Activated CD4-positive, alpha-beta T cell treated with anti-CD3 and anti-CD28 coated beads, Interleukin-2, amount 50 U/mL, for 1 hour (primary cell): ENCODE results near the gene RAD23A.
"Not testable (repeated sequence)": the region's sequence is repeated elsewhere in the genome, so short reads cannot be mapped to it uniquely, and the experiment has no call there.

Source experiments
- DNase-seq: peaks from one replicate; pipeline ENCODE4 v3.0.0-alpha.2; 2020

Gene RAD23A

DNA sequence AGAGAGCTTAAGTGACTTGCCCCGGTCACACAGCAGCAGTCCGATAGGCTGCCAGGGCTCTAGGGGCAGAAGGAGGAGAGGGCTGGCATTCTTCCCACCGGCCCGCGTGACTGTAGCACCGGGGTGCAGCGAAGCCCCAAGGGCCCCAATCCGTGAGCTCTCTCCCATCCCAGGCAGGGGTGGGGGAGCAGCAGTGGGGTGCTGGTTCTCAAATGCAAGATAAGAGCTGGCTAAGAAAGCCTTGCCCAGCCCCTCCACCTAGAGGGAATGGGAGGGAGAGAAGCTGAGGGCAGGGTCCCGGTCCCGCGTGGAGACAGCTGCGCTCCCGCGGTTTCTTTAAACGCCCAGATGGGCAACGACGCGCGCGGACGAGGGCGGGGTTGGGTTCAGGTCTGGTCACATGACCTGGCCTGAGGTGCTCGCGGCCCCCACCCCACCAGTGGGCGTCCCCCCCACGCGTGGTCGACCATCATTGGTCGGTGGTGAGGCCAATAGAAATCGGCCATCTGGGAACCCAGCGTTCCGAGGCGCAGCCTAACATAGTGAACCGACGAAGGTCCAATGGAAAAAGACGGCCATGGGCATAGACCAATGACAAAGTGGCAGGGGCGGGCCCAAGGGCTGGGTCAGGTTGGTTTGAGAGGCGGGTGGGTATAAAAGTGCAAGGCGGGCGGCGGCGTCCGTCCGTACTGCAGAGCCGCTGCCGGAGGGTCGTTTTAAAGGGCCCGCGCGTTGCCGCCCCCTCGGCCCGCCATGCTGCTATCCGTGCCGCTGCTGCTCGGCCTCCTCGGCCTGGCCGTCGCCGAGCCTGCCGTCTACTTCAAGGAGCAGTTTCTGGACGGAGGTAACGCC, 7.5 kb upstream of the RAD23A start, which contains the start of gene CALR:
CALR (plus strand) TSS at position 683 of the 852 bp plus-strand sequence; CDS start at position 754, 71 bp downstream.
- DNase-seq = peak; percentile 99

DNA sequence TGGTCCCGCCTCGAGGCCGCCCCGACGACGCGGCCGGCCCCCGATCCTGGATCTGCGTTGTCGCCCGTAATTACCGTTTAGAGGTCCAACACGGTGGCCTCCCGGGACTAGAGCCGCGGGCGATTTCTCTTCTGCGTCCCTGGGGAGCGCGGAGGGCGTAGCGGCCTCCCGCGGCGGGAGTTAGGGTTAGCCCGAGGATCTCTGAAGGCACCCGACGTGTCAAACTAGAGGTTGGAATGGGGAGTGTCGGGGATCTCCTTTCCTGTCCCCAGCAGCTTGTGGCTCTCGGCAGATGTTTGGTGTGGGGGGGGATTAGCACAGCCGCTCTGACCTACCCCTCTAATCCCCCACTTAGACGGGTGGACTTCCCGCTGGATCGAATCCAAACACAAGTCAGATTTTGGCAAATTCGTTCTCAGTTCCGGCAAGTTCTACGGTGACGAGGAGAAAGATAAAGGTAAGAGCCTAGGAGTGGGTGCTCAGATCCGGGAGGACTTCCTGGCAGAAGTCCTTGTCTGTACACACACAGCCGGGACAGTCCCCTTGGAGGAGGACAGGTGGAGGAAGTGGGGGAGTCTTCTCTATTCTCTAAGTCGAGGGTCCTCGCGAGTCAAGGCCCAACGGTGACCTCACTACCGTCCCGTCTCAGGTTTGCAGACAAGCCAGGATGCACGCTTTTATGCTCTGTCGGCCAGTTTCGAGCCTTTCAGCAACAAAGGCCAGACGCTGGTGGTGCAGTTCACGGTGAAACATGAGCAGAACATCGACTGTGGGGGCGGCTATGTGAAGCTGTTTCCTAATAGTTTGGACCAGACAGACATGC, 6.7 kb upstream of the RAD23A start:
- DNase-seq = peak; percentile 32

DNA sequence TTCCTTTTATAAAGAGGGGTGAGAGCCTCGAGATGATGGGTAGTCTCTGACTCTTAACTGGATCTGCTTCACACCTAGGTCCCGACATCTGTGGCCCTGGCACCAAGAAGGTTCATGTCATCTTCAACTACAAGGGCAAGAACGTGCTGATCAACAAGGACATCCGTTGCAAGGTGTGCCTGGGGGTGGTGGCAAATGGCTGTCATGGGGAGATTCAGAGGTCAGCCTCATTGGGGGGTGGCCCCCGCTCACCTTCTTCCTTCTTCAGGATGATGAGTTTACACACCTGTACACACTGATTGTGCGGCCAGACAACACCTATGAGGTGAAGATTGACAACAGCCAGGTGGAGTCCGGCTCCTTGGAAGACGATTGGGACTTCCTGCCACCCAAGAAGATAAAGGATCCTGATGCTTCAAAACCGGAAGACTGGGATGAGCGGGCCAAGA, 5.7 kb upstream of the RAD23A start:
- DNase-seq = no peak

DNA sequence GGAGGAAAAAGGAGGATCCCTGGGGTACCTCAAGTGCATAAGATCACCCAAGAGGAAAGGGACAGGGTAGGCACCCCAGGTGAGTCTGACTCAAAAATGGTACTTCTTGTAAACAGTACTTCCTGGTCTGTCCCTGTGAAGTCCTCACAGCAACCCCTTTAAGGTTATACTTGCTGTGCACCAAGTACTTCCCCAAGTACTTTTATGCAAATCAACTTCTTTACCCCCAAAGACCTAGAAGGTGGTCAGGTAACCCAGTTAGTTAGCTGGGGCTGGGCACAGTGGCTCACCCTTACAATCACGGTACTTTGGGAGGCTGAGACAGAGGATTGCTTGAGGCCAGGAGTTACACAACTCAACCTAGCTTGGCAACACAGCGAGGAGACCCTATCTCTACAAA, 4.8 kb upstream of the RAD23A start:
- DNase-seq = no peak

DNA sequence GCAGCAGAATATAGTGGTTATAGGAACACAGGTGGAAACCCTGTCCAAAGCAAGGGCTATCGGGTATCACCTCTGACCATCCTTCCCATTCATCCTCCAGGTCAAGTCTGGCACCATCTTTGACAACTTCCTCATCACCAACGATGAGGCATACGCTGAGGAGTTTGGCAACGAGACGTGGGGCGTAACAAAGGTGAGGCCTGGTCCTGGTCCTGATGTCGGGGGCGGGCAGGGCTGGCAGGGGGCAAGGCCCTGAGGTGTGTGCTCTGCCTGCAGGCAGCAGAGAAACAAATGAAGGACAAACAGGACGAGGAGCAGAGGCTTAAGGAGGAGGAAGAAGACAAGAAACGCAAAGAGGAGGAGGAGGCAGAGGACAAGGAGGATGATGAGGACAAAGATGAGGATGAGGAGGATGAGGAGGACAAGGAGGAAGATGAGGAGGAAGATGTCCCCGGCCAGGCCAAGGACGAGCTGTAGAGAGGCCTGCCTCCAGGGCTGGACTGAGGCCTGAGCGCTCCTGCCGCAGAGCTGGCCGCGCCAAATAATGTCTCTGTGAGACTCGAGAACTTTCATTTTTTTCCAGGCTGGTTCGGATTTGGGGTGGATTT, 2.1 kb upstream of the RAD23A start:
- no peak for DNase-seq

DNA sequence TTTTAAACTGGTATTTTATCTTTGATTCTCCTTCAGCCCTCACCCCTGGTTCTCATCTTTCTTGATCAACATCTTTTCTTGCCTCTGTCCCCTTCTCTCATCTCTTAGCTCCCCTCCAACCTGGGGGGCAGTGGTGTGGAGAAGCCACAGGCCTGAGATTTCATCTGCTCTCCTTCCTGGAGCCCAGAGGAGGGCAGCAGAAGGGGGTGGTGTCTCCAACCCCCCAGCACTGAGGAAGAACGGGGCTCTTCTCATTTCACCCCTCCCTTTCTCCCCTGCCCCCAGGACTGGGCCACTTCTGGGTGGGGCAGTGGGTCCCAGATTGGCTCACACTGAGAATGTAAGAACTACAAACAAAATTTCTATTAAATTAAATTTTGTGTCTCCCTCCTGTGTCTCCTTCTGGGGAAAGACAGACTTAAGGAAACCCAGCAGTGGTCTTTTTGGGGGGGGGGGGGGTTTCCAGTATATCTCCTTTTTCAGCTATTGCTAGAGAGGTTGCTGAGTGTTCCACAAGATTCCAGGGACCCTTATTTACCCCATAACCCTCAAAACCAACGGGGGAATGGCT, 1.5 kb upstream of the RAD23A start:
- DNase-seq = no peak

DNA sequence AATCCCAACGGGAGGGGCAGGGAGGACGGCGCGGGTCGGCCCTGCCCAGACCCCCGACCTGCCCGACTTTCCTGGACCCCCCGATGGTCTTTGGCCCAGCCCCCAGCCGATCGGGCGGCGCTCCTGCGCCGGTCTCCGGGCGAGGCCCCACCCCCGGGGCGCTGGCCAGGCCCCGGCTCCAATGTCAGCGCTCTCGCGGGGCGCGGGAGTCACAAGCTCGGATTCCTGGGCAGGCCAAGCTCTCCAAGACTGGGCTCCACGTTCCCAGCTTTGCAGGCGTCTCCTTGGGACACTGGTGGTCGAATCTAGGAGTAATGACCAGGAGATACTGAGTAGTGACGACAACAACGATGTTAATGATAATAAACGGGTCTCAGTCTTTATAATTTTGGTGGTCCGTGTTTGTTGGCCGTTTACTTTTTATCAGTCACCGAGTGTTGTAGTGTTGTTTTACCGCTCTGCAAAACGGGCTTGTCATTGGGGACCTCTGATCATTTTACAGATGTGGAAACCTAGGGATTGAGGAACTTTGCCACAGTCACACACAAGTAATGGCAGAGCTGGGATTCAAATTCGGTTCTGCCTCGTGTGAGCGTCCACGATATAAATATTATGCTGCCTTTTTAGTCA, 545 bp downstream of the RAD23A start:
- DNase-seq = peak; percentile 41

DNA sequence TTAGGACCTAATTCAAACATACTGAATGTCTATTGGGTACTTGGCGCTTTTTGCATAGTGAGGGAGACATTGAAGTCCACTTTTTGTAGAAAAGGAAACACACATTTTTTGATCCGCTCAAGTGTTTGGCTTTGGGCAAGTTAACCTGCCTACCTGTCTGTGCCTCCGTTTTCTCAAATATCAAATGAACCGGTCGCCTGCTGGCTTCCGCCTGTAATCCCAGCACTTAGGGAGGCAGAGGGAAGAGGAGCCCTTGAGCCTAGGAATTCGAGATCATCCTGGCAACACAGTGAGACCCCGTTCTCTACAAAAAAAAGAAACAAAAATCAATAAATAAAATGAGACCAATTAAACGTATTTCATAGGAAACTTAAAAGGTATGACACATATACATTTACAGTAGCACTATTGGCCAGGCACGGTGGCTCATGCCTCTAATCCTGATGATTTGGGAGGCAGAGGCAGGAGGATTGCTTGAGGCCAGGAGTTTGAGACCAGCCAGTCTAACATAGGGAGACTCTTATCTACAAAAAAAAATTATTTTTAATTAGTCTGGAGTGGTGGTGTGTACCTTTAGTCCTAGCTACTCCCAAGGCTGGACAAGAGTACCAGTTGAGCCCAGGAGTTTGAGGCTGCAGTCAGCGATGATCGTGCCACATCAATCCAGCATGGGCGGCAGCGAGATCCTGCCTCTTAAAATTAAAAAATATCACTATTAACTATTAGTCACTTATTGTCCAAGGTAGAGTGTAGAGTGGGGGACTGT, 1.3 kb downstream of the RAD23A start:
- no peak for DNase-seq

DNA sequence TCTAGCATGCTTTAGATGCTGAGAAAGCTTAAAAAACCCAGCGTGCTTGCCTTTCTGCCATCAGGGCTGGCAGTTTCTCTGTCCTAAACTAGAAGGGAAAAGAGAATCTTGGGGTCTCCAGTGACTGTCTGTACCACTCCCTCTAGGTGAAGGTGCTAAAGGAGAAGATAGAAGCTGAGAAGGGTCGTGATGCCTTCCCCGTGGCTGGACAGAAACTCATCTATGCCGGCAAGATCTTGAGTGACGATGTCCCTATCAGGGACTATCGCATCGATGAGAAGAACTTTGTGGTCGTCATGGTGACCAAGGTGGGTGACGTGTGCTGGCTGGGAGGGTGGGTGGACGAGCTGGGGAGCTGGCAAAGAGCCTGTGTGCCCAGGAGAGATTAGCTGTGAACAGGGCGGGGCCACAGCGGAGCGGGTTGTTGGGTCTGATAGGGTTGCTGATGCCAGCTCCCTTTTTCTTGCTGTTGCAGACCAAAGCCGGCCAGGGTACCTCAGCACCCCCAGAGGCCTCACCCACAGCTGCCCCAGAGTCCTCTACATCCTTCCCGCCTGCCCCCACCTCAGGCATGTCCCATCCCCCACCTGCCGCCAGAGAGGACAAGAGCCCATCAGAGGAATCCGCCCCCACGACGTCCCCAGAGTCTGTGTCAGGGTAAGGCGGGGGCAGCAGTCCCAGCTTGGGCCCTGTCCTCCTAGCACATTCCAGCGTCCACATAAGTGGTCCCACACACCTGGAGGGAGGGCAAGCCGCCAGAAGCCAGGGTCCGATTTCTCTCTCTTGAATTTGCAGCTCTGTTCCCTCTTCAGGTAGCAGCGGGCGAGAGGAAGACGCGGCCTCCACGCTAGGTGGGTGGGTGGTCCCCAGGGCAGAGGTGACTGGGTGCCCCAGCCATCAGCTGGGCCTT, 2.3 kb downstream of the RAD23A start:
- DNase-seq = no peak

DNA sequence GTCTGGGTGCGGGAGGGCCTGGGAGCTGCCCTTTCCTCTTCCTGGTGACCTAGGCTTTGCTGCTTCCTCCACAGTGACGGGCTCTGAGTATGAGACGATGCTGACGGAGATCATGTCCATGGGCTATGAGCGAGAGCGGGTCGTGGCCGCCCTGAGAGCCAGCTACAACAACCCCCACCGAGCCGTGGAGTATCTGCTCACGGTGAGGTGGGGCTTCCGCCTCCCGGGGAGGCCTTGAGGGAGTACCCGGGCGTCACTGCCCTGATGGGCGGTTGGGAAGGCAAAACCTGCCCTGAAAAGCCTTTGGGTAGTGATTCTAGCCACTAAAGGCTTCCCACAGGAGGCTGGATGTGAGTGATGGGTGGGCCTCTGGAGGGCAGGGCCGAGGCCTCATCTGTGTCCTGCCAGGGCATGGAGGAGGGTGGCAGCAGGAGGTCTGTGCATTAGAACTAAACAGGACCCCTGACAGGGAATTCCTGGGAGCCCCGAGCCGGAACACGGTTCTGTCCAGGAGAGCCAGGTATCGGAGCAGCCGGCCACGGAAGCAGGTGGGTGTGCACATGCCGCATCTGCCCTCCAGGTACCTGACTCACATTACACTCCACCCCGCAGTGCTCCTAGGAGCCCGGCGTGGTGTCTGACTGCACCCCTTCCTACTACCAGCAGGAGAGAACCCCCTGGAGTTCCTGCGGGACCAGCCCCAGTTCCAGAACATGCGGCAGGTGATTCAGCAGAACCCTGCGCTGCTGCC, 3.1 kb downstream of the RAD23A start:
- DNase-seq = no peak

DNA sequence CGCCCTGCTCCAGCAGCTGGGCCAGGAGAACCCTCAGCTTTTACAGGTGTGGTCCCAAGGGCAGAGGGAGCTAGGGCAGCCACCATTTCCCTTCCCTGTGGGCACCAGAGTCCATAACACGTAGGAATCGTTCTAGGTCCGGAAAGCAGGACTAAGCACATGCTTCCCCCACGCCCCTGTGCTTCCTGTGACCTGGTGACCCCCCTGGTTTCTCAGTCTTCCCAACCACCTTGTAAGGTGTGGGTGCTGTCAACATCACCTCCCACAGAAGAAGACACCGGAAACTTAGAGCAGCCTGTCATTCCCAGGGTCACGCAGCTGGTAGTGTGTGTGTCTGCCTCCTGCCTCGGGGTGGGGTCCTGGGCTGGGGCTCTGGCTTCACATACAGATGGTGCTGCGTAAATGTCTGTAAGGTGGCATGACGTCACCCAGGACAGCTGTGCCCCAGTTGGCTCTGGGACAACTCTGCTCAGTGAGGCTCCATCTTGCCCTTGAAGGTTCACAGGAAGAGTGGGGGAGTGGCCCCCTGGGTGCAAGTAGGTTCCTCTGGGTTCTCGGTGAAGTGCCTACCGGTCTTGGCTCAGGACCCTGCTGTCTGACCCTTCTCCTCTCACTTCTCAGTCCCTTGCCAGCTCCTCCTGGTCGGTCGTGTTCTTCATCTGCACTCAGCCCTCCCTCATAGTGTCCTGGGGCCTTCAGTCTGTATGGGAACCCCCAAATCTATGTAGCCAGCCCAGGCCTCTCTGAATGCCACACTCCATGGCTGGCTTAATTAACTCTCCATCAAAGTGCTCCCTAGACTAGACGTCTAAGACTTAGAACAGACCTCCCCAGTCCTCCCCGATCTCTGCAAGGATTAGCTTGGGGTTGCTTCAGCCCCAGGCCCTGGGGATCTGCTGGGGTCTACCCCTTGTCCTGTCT, 4.0 kb downstream of the RAD23A start:
- DNase-seq = no peak

DNA sequence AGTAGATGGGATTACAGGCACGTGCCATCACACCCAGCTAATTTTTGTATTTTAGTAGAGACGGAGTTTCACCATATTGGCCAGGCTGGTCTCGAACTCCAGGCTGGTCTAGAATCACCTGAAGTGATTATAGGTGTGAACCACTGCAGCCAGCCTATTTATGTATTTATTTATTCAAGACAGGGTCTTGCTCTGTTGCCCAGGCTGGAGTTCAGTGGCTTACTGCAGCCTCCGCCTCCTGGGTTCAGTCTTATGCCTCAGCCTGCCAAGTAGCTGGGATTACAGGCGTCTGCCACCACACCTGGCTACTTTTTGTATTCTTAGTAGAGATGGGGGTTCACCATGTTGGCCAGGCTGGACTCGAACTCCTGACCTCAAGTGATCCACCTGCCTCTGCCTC, 6.4 kb downstream of the RAD23A start:
- DNase-seq = not testable (repeated sequence)

DNA sequence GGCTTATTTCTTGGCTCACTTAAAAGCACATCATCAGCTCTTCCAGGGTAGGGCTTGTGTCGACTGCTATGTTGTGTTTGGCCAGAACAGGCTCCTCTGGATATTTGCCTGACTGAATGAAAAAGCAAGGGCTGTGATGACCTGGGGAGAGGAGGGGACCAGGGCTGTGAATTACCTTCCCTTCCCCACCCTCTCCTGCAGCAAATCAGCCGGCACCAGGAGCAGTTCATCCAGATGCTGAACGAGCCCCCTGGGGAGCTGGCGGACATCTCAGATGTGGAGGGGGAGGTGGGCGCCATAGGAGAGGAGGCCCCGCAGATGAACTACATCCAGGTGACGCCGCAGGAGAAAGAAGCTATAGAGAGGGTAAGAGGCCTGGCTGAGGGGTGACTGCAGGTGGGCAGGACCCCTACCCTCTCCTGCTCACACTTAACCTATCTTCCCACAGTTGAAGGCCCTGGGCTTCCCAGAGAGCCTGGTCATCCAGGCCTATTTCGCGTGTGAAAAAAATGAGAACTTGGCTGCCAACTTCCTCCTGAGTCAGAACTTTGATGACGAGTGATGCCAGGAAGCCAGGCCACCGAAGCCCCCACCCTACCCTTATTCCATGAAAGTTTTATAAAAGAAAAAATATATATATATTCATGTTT, 7.0 kb downstream of the RAD23A start:
- DNase-seq = no peak

DNA sequence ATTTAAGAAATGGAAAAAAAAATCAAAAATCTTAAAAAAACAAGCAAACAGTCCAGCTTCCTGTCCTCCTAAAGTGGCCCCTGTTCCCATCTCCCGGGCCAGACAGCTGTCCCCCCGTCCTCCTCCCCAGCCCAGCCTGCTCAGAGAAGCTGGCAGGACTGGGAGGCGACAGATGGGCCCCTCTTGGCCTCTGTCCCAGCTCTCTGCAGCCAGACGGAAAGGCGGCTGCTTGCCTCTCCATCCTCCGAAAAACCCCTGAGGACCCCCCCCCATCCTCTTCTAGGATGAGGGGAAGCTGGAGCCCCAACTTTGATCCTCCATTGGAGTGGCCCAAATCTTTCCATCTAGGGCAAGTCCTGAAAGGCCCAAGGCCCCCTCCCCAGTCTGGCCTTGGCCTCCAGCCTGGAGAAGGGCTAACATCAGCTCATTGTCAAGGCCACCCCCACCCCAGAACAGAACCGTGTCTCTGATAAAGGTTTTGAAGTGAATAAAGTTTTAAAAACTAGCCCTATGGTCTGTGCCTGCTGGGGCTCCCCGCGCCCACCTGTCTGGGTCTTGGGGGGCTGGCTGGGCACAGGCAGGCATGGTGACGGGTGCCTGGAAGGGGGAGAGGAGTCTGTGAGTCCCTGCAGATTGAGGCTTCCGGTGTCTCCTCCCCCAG, 7.6 kb downstream of the RAD23A start:
- no peak for DNase-seq

DNA sequence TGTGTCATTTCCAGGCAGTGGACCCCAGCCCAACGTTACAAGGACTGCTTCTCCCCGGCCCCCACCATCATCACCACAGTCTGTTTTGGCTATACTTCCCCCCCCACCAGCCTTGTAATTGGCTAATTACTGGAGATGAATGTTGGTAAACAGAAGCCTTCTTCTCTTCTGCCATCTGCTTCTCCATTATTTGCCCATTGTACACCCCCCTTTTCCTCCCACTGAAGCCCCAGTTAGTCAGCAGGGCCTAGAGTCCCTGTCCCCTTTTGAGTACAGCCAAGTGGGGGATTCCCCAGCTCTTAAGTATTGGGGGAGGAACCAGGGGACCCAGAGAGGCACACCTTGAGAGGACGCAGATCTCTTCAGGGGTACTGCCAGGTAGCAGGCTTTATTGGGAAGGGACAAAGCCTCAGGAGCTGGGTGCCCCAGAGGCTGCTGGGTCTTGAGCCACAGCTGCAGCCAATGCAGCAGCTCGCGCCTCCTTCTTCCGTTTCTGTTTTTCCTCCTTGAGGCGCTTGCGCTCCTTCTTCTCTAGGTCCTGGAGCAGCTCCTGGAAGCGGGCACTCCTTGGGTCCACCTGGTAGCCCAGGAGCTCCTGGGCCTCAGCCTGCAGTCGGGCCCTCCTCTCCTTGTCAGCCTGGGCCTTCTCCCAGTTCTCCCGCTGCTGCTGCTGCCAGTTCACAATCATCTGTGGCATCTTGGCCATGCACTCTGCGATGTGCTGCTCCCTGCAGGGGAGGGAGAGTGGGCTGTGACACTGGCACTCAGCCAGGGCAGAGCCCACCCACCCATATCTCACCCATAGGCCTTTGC, 8.3 kb downstream of the RAD23A start:
- no peak for DNase-seq

DNA sequence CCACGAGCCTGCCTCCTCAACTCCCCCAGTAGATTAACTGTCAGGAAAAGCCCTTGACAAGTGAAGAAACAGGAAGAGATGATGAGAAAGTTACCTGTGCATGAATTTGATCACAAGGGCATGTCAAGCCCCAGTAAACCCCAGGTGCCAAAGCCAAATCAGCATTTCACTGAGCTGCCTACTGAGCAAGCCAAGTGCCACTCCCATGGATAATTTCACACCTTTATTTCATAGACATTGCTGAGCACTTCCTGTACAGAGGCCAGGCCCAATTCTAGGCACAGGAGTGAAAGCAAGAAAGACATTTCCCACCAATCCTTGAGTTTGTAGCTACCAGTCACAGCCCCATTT, 8.9 kb downstream of the RAD23A start:
- no peak for DNase-seq

DNA sequence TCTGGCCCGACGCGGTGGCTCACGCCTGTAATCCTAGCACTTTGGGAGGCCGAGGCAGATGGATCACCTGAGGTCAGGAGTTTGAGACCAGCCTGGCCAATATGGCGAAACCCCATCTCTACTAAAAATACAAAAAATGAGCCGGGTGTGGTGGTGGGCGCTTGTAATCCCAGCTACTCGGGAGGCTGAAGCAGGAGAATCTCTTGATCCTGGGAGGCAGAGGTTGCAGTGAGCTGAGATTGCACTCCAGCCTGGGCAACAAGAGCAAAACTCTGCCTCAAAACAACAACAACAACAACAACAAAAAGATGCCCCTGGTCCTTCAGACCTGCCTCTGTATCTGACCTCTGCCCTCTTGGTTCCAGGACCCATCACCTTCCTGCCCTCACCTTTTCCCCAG, 9.9 kb downstream of the RAD23A start:
- not testable (repeated sequence) for DNase-seq
